ENCODE data around the gene TMEM260. TPM values are rescaled to one million over a fixed set of nuclear protein-coding genes. Genes with fewer than 3 reads are reported as not detected.
A peak's percentile ranks its signal among the peaks of the same experiment; 100 is the strongest.
"Not testable (repeated sequence)": the region's sequence is repeated elsewhere in the genome, so short reads cannot be mapped to it uniquely, and the experiment has no call there.

The TMEM260 gene
- total RNA-seq, 1 donor from 2014 or later, result 30.0 TPM

DNA sequence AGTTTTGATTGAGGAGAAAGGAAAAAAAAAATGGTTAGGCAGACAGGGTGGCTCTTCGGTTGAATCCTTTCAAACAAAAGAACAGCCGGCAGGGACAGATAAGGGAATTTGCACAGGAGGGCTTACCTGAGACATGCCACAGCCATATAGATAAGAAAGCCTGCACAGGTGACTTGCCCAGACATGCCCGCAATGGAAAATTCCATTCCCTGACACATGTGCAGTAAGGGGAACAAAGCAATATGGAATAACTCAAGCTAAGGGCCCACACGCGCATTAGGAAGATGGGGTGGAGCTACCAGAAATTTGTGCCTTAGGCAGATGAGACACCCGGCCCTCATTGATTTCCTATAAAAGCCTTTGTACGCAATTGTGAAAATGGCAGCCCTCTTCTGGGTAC lies 86.7 kb downstream of the TMEM260 start:
- peaks cover 7% of the 10 kb centered on the region for H3K9me3 Mint-ChIP-seq
- TF ChIP-seq, protein P1, sequence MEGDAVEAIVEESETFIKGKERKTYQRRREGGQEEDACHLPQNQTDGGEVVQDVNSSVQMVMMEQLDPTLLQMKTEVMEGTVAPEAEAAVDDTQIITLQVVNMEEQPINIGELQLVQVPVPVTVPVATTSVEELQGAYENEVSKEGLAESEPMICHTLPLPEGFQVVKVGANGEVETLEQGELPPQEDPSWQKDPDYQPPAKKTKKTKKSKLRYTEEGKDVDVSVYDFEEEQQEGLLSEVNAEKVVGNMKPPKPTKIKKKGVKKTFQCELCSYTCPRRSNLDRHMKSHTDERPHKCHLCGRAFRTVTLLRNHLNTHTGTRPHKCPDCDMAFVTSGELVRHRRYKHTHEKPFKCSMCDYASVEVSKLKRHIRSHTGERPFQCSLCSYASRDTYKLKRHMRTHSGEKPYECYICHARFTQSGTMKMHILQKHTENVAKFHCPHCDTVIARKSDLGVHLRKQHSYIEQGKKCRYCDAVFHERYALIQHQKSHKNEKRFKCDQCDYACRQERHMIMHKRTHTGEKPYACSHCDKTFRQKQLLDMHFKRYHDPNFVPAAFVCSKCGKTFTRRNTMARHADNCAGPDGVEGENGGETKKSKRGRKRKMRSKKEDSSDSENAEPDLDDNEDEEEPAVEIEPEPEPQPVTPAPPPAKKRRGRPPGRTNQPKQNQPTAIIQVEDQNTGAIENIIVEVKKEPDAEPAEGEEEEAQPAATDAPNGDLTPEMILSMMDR (conservative IDR thresholded peaks at IDR 0.05), result no peak
- peaks cover 15% of the 10 kb centered on the region for H3K36me3 Mint-ChIP-seq
- no peak for DNase-seq (ENCODE audit: extremely low spot score, unreplicated experiment)
- H3K27ac Mint-ChIP-seq, result peak overlapping the region; percentile 40
- H3K4me3 Mint-ChIP-seq, result no peak overlapping the region
- peaks cover 9% of the 10 kb centered on the region for H3K27me3 Mint-ChIP-seq
- peaks cover 6% of the 10 kb centered on the region for H3K4me1 Mint-ChIP-seq (ENCODE audit: unreplicated experiment)

DNA sequence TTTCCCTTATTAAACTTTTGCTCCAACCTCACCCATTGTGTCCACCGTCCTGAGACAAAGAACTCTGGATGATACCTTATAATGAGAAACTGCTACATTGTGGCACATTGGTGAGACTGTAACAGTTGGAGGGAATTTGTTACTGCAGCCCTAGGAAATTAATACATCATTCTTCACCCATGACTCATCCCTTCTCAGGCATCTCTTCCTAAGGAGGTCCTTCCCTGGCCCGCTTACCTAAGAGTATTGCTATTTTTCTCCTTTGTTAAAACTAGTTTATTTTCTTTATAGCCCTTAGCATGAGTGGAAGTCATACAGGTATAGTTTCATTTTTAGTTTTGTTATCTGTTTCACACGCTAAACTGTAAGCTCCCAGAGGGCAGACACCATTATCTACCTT lies 87.1 kb downstream of the TMEM260 start:
- H3K4me1 Mint-ChIP-seq (ENCODE audit: unreplicated experiment), result peaks cover 3% of the 10 kb centered on the region
- no peak for DNase-seq (ENCODE audit: extremely low spot score, unreplicated experiment)
- H3K36me3 Mint-ChIP-seq, result peaks cover 15% of the 10 kb centered on the region
- H3K4me3 Mint-ChIP-seq, result no peak overlapping the region
- TF ChIP-seq, protein P1 (conservative IDR thresholded peaks at IDR 0.05), result no peak
- peaks cover 7% of the 10 kb centered on the region for H3K9me3 Mint-ChIP-seq
- H3K27ac Mint-ChIP-seq, result peak overlapping the region; percentile 40
- H3K27me3 Mint-ChIP-seq, result peaks cover 7% of the 10 kb centered on the region

DNA sequence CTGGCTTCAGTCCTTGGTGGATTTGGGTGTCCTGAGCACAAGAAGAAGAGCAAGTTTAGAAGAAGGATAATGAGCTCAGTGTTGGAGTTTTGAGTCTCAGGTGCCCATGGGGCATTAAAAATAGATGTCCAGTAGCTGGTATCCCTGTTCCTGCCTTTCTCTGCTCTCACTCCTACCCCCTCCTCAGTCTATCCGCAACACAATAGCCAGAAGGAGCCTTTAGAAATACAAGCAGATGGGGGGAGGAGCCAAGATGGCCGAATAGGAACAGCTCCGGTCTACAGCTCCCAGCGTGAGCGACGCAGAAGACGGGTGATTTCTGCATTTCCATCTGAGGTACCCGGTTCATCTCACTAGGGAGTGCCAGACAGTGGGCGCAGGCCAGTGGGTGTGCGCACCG lies 87.7 kb downstream of the TMEM260 start:
- H3K9me3 Mint-ChIP-seq; DNase-seq (ENCODE audit: extremely low spot score, unreplicated experiment); H3K27me3 Mint-ChIP-seq; H3K4me3 Mint-ChIP-seq; H3K4me1 Mint-ChIP-seq (ENCODE audit: unreplicated experiment): not testable (repeated sequence)
- Mint-ChIP-seq H3K27ac (peak overlapping the region; percentile 40), H3K36me3 (peaks cover 15% of the 10 kb centered on the region)

DNA sequence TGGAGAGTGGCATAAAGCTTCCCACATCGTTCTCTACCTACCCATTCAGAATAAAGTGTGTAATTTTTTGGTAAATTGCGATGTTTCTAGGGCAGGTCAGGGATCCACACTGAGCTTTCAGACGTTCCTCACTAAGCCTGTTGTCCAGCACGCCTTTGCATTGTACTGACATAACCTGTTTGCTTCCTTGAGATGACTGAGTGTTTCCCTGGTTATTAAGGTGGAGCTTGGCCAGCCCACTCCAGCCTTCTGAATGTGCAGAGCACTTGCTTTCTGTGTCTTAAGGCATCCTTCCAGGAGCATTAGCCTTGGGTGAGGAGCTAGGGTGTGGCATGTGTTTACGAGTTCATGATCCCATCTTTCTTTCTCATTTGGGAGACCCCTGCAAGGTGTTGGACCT lies 96.4 kb downstream of the TMEM260 start:
- Mint-ChIP-seq H3K27me3 (peaks cover 8% of the 10 kb centered on the region), H3K4me1 (ENCODE audit: unreplicated experiment) (no peaks in the 10 kb centered on the region), H3K36me3 (no peaks in the 10 kb centered on the region), H3K27ac (peak overlapping the region; percentile 89), H3K9me3 (peaks cover 4% of the 10 kb centered on the region), H3K4me3 (peak overlapping the region; percentile 55)
- TF ChIP-seq, protein P1 (conservative IDR thresholded peaks at IDR 0.05), result no peak
- DNase-seq (ENCODE audit: extremely low spot score, unreplicated experiment), result no peak

DNA sequence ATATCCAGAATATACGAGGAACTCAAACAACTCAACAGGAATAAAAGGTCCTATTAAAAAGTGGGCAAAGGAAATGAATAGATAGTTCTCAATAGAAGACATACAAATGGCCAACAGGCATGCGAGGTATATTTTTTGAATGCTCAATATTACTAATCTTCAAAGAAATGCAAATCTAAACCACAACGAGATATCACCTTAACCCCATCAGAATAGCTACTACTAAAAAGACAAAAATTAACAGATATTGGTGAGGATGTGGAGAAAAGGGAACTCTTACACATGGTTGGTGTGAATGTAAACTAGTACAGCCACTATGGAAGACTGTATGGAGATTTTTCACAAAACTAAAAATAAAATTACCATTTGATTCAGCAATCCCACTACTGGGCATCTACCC lies 99.2 kb downstream of the TMEM260 start:
- Mint-ChIP-seq H3K4me1 (ENCODE audit: unreplicated experiment) (no peaks in the 10 kb centered on the region), H3K27me3 (peaks cover 11% of the 10 kb centered on the region), H3K36me3 (no peaks in the 10 kb centered on the region), H3K4me3 (no peak overlapping the region), H3K27ac (no peak overlapping the region), H3K9me3 (peaks cover 4% of the 10 kb centered on the region)
- TF ChIP-seq, protein P1 (conservative IDR thresholded peaks at IDR 0.05), result no peak
- no peak for DNase-seq (ENCODE audit: extremely low spot score, unreplicated experiment)

DNA sequence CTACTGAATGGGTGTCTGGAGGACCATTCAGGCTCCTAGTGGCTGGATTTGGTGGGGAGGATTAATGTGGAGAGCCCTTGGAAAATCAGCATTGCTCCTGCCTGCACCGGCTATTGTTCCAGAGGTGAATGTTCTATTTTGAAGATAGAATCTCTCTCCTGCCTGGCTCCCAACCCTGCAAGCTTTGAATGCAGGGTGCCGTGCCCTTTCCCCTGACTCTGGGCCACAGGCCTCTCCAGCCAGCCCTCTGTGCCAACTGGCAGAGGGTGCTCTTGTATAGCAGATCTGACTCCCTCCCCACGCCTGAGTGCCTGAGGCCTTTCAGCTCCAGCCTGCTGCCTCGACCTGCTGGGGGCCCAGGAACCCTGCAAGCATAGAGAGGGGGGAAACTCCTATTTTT lies 106.8 kb downstream of the TMEM260 start:
- H3K27me3 Mint-ChIP-seq, result peaks cover 3% of the 10 kb centered on the region
- TF ChIP-seq, protein P1 (conservative IDR thresholded peaks at IDR 0.05), result no peak
- no peak overlapping the region for H3K27ac Mint-ChIP-seq
- H3K9me3 Mint-ChIP-seq, result no peaks in the 10 kb centered on the region
- DNase-seq (ENCODE audit: extremely low spot score, unreplicated experiment), result no peak
- no peak overlapping the region for H3K4me3 Mint-ChIP-seq
- peaks cover 3% of the 10 kb centered on the region for H3K4me1 Mint-ChIP-seq (ENCODE audit: unreplicated experiment)
- no peaks in the 10 kb centered on the region for H3K36me3 Mint-ChIP-seq

All from type B pancreatic cell (in vitro differentiated cells).